HCT116 (cell line): Measurements from ENCODE around the gene C8A.

ENCODE experiments used
- EZH2phosphoT487 ChIP-seq: fragments of 200-600 bp; IDR thresholded peaks from 2 replicates; pipeline ENCODE4 v1.6.1; 2018; ENCODE audit warnings: antibody characterized with exemption, borderline replicate concordance
- POLR2A ChIP-seq: IDR thresholded peaks from 2 replicates; pipeline ENCODE4 v1.7.0; 2011; ENCODE audit warnings: borderline replicate concordance; ENCODE audit not compliant: insufficient read depth, insufficient read length; ENCODE audit errors: extremely low read depth
- POLR2AphosphoS5 ChIP-seq: IDR thresholded peaks from 2 replicates; pipeline ENCODE4 v1.6.1; 2011; ENCODE audit warnings: mild to moderate bottlenecking, low read depth, low read length, moderate library complexity
- RAD21 ChIP-seq: IDR thresholded peaks from 2 replicates; pipeline ENCODE4 v1.6.1; 2012; ENCODE audit warnings: low read depth, mild to moderate bottlenecking
- TF ChIP-seq, protein P1 (sequence below), 3 experiments: fragments of 200-600 bp in 1 of 3; sonication (generic) in 1 of 3; IDR thresholded peaks in 2 of 3; conservative IDR thresholded peaks in 1 of 3; 2 replicates each; pipeline ENCODE4 v1.5.1; 2012 to 2017; ENCODE audit warnings: low read depth in 2 of 3, low read length in 2 of 3, antibody characterized with exemption in 1 of 3, borderline replicate concordance in 1 of 3, control low read depth in 1 of 3, mild to moderate bottlenecking in 1 of 3, mixed read lengths in 1 of 3, mixed run types in 1 of 3, moderate library complexity in 1 of 3; ENCODE audit not compliant: insufficient read depth in 1 of 3
- TF ChIP-seq, protein P2 (sequence below): IDR thresholded peaks from 2 replicates; pipeline ENCODE4 v1.6.1; 2012; ENCODE audit warnings: low read depth
- TF ChIP-seq, protein P3 (sequence below): IDR thresholded peaks from 2 replicates; pipeline ENCODE4 v1.6.1; 2011; ENCODE audit warnings: mild to moderate bottlenecking, low read length, moderate library complexity; ENCODE audit not compliant: insufficient replicate concordance; ENCODE audit errors: extremely low read depth

DNA sequence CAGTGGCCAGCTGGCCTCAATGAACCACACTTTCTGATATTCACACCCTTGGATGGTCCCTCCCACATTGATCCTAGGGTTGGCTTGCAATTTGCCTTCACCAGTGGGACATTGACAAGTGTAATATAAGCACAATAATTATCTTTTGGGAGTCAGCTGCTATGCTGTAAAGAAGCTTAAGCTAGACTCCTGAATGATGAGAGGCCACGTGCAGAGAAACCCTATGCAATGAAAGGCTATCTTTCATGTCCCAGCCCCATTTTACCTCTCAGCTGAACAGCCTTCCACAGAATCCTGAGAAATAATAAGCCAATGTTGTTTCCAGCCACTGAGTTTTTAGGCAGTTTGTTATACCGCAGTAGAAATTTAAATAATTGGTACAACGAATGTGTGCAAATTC, 11.1 kb upstream of the C8A start:
- TF ChIP-seq, protein P1, sequence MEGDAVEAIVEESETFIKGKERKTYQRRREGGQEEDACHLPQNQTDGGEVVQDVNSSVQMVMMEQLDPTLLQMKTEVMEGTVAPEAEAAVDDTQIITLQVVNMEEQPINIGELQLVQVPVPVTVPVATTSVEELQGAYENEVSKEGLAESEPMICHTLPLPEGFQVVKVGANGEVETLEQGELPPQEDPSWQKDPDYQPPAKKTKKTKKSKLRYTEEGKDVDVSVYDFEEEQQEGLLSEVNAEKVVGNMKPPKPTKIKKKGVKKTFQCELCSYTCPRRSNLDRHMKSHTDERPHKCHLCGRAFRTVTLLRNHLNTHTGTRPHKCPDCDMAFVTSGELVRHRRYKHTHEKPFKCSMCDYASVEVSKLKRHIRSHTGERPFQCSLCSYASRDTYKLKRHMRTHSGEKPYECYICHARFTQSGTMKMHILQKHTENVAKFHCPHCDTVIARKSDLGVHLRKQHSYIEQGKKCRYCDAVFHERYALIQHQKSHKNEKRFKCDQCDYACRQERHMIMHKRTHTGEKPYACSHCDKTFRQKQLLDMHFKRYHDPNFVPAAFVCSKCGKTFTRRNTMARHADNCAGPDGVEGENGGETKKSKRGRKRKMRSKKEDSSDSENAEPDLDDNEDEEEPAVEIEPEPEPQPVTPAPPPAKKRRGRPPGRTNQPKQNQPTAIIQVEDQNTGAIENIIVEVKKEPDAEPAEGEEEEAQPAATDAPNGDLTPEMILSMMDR (IDR thresholded peaks at IDR 0.05 in 2 of 3, conservative IDR thresholded peaks at IDR 0.05 in 1 of 3; ENCODE audit: borderline replicate concordance in 1 of 3, insufficient read depth in 1 of 3, low read depth in 2 of 3, low read length in 2 of 3): no peak
- TF ChIP-seq, protein P2, sequence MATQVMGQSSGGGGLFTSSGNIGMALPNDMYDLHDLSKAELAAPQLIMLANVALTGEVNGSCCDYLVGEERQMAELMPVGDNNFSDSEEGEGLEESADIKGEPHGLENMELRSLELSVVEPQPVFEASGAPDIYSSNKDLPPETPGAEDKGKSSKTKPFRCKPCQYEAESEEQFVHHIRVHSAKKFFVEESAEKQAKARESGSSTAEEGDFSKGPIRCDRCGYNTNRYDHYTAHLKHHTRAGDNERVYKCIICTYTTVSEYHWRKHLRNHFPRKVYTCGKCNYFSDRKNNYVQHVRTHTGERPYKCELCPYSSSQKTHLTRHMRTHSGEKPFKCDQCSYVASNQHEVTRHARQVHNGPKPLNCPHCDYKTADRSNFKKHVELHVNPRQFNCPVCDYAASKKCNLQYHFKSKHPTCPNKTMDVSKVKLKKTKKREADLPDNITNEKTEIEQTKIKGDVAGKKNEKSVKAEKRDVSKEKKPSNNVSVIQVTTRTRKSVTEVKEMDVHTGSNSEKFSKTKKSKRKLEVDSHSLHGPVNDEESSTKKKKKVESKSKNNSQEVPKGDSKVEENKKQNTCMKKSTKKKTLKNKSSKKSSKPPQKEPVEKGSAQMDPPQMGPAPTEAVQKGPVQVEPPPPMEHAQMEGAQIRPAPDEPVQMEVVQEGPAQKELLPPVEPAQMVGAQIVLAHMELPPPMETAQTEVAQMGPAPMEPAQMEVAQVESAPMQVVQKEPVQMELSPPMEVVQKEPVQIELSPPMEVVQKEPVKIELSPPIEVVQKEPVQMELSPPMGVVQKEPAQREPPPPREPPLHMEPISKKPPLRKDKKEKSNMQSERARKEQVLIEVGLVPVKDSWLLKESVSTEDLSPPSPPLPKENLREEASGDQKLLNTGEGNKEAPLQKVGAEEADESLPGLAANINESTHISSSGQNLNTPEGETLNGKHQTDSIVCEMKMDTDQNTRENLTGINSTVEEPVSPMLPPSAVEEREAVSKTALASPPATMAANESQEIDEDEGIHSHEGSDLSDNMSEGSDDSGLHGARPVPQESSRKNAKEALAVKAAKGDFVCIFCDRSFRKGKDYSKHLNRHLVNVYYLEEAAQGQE: no peak
- TF ChIP-seq POLR2A: no peak
- TF ChIP-seq POLR2AphosphoS5: no peak
- TF ChIP-seq, protein P3, sequence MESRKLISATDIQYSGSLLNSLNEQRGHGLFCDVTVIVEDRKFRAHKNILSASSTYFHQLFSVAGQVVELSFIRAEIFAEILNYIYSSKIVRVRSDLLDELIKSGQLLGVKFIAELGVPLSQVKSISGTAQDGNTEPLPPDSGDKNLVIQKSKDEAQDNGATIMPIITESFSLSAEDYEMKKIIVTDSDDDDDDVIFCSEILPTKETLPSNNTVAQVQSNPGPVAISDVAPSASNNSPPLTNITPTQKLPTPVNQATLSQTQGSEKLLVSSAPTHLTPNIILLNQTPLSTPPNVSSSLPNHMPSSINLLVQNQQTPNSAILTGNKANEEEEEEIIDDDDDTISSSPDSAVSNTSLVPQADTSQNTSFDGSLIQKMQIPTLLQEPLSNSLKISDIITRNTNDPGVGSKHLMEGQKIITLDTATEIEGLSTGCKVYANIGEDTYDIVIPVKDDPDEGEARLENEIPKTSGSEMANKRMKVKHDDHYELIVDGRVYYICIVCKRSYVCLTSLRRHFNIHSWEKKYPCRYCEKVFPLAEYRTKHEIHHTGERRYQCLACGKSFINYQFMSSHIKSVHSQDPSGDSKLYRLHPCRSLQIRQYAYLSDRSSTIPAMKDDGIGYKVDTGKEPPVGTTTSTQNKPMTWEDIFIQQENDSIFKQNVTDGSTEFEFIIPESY: no peak
- TF ChIP-seq EZH2phosphoT487: no peak
- no peak for TF ChIP-seq RAD21
